NCI-H2107 treated with DMSO at 0.1 percent for 48 hours (cell line): ENCODE data around the gene CTSG.
"Not testable (repeated sequence)": the region's sequence is repeated elsewhere in the genome, so short reads cannot be mapped to it uniquely, and the experiment has no call there.

Experiments used
- DNase-seq: peaks from one replicate; lab custom pipeline; 2025; ENCODE audit not compliant: unreplicated experiment; lab: John Stamatoyannopoulos, UW

Gene CTSG

GRCh38 chr14:24549064-24549463 lies 27.0 kb downstream of the CTSG start:
- DNase-seq: not testable (repeated sequence)

GRCh38 chr14:24542346-24542936 lies 33.6 kb downstream of the CTSG start:
- no peak for DNase-seq

GRCh38 chr14:24535737-24536136 lies 40.3 kb downstream of the CTSG start:
- DNase-seq: no peak

- no peak for DNase-seq
Observed at GRCh38 chr14:24534286-24534685, 41.8 kb downstream of the CTSG start.

- DNase-seq: not testable (repeated sequence)
Observed at GRCh38 chr14:24525877-24526620, 50.0 kb downstream of the CTSG start.
